ENCODE results near the gene BICDL1.
"Not testable (repeated sequence)": the region's sequence is repeated elsewhere in the genome, so short reads cannot be mapped to it uniquely, and the experiment has no call there.

BICDL1 gene

DNA sequence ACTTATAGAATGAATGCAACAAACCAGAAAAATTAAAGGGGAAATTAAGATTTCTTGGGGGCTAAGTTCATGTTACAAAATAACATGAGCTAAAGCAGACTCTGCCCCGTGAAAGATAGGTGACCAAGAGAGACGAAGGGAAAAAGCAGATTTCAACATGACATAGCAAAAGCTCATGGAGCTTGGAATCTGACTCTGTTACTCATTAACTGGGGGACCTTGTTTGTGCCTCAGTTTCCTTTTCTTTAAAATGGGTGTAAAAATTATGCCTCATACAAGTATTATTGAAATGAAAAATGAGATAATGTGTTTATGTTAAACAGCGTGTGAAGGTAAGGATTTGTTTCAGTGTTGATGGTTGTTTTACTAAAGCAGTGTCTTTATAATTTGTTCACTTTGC, 11.5 kb downstream of the BICDL1 start:
- no peak for DNase-seq (ENCODE audit: low spot score)

DNA sequence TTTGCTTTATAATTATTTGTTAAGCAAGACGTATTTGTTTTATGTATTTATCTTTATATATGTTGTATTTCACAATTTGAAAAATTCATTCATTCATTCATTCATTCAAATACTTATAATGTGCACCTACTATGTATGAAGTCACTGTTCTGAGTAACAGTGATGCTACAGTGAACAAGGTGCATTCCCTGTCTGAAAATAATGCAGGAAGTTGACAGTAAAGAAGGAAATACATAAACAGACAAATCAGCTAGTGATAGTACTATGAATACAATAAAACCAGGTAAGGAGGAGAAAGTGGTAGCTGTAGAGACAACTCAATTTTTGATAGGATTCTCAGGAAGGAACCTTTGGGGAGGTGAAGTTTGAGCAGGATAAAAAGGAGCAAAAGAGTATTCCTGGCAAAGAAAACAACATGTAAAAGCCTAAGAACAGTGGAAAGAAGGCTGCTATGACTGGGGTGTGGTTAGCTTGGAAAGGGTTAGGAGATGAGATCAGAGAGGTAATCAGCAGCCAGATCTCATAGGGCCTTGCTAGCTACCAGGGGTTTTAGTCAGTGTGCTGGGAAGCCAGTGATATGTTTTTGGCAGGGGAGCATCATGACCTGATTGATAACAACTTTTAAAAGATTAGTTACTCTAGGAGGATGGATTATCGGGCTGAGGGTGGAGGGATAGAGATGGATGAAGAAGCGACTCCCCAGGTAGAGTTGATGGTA, 17.4 kb downstream of the BICDL1 start:
- DNase-seq (ENCODE audit: low spot score): no peak

DNA sequence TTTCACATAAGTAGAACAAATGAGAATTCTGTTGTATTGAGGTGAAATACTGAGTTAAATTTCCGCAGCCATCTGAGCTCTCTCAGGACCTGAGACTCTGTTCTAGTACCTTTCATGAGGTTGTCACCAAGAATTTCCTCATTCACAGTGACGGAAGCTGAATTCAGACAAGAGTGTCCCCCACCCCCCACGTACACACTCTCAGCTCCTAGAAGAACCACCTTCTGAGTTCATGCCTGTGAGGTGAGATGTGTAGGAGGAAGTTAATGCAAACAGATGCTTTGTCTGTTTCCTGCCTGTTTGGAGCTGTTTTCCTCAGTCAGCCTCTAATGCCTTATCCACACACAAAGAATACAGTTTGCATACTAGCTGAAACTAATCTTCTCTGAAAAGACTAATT, 18.2 kb downstream of the BICDL1 start:
- DNase-seq (ENCODE audit: low spot score): no peak

DNA sequence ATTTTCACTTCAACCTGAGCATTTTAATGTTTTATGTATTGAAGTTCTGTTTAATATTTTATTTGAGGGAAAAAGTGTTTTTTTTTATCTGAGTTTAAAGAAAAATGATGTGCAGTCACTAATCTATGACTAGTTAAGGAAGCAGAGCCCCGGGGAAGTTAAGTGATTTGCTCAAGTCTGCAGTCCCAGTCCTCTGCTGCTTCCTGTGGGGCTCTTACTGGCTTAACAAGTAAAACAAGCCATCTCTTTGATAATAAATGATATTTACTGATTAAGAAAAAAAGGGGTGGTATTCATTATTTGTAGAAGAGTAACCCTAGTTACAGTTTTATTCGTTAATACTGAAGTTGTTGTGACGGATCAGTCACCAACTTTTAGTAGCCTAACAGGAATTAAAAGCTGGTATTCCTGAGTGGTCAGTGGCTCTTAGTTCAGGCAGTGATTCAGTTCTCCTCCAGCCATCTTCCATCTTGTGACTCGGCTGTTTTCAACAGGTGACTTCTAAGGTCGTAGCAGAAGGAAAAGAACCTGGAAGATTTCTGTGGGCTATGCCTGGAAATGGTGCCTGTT, 21.7 kb downstream of the BICDL1 start:
- no peak for DNase-seq (ENCODE audit: low spot score)

DNA sequence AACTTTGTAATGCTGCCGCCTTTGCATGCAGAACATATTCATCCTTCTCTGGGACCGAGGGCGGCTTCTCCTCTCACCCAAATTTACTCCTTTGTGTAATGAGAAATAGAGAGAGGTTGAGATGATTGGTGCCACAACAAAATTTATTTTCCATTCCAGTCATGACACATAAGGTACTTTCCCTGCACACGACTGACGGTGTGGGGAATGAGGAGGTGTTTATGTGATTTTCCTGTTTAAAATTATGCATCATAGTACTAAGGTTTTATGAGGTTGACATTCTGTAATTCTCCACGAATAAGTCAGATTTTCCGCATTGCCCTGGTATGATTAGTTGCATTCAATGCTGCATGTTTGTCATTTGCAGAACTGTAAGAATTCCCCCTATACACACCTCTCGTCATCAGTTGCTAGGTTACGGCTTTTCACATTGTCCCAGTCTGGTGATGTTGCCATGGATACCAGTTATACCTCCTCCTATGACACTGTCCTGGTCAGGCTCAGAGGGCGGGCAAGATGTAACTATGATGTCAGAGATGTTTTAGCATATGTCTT, 23.1 kb downstream of the BICDL1 start:
- DNase-seq (ENCODE audit: low spot score): no peak

DNA sequence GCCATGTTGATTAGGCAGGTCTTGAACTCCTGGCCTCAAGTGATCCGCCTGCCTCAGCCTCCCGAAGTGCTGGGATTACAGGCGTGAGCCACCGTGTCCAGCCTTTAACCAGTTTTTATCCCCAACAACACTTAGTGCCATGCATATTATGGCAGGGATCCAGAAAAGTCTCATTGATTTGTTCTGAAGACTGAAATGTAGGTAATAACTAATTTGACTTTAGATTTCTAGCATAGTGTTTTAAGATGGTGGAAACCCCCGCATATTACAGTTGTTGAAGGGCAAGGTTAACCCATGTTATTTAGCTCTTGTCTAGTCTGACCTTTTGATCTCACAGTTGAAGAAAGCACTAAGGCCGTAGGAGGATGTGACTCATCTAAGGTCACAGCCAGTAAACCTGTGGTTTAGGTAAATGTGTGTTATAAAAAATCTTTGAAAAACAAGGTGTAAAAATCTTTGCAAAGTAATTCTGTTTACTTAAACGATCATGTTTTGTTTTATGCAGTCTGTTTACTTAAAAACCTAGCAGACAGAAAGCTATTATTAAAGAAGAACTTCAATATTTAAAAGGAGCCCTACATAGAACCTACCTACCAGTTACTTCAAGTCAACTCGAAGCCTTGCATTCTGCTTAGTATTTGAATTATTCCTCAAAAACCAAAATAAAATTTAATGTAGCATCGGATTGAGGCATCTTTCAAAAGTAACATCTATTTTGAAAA, 24.8 kb downstream of the BICDL1 start:
- DNase-seq (ENCODE audit: low spot score): no peak

DNA sequence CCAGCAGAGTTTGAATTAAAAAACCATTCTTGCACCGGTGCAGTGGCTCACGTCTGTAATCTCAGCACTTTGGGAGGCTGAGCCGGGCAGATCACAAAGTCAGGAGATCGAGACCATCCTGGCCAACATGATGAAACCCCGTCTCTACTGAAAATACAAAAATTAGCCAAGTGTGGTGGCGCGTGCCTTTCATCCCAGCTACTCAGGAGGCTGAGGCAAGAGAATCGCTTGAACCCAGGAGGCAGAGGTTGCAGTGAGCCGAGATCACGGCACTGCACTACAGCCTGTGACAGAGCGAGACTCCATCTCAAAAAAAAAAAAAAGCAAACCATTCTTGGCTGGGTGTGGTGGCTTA, 25.3 kb downstream of the BICDL1 start:
- not testable (repeated sequence) for DNase-seq (ENCODE audit: low spot score)

DNA sequence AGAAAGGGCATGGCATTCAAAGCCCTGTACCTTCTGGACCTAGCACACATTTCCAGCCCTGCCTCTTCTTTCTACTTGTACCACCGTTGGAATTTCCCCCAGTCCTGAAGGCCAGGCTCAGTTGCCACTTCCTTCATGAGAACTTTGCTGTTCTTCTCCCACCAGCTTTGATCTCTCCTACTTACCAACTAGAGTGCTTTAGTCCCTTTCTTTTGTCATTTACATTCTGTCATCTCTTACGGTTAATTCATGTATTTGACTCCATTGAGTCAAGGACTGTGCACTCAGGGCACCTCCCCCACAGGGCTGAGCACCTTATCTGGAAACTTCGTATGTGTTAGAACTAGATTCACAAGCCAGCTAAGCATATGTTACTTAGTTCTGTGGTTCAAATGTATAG, 26.3 kb downstream of the BICDL1 start:
- DNase-seq (ENCODE audit: low spot score): no peak

DNA sequence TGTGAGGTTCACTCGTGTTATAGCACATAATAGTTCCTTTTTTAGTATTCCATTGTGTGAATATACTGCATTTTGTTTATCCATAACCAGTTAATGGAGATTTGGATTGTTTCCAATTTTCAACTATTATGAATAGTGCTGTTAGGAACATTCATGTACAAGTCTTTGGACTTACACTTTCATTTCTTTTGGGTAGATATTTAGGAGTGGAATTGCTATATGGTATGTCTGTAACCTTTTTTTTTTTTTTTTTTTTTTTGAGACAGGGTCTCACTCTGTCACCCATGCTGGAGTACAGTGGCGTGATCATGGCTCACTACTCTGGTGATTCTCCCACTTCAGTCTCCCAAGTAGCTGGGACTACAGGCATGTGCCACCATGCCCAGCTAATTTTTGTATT, 27.2 kb downstream of the BICDL1 start:
- not testable (repeated sequence) for DNase-seq (ENCODE audit: low spot score)

DNA sequence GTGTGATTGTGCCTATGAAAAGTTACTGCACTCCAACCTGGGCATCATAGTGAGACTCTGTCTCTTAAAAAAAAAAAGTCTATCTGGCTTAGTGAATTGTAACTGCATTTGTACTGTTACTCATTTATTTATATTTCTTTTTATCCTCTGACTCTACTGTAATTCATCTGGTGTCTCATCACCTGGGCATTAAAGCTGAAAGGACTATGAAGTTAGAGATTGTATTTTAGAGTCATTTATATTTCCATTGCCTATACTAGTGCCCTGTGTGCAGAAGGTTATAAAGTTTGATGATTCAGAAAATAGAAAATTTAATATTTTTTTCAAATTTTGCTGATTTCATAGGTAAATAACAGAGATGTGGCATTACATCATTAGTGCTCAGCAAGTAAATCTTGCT, 30.2 kb downstream of the BICDL1 start:
- no peak for DNase-seq (ENCODE audit: low spot score)

DNA sequence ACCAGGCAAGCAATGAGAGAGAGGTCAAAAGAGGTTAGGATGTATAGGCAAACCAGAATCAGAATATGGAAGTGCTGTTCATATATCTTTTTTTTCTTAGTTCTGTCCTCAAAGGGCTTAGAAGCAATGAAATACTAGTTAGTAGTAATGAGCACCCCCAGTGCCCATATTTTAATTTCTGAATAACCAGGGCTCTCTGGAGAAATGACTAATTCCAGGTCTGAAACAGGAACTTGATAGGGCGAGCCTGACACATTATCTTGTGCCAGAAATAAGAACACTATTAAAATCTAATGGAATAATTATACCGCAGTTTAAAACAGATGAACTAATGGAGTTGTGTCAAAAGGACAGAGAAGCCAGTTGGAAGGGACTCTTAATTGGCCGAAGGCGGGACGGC, 30.9 kb downstream of the BICDL1 start:
- no peak for DNase-seq (ENCODE audit: low spot score)

DNA sequence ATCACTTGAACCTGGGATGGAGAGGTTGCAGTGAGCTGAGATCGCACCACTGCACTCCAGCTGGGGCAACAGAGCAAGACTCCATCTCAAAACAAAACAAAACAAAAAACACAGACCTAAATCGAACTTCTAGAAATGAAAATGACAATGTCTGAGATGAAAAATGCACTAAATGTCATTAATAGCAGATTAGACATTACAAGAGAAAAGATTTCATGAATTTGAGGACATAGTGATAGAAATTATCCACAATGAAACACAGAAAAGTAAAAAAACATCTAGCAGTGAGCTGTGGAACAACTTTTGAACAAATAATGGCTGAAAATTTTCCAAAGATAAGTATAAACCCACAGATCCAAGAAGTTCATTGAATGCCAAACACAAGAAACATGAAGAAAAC, 35.2 kb downstream of the BICDL1 start:
- DNase-seq (ENCODE audit: low spot score): no peak

DNA sequence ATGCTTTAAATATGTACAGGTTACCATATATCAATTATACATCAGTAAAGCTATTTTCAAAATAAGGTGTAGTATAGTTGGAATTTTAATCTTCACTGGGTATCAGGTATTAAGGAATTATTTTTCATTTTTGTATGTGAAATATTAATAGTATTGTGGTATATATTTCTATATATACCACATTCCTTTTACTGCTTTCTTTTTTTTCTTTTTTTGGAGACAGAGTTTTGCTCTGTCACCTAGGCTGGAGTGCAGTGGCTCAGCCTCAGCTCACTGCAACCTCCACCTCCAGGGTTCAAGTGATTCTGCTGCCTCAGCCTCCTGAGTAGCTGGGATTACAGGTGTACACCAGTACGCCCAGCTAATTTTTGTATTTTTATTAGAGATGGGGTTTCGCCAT, 36.6 kb downstream of the BICDL1 start:
- DNase-seq (ENCODE audit: low spot score): no peak

DNA sequence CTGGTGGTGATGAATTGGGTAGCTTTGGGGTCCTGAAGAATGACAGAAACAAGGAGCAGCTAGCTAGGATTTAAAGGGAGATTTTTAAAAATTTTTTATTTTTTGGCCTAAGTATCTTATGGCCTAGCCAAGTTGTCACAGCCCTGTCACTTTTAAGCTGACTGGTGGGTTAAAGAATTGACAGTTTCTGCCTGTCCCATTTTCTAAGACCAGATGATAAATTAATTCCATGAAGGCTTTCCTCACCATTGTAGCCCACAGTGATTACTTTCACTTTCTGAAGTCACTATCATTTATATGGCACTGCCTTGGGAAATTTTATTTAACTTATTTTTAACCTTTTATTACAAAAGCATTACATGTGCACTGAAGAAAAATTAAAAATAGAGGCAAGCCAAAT, 43.2 kb downstream of the BICDL1 start:
- no peak for DNase-seq (ENCODE audit: low spot score)

DNA sequence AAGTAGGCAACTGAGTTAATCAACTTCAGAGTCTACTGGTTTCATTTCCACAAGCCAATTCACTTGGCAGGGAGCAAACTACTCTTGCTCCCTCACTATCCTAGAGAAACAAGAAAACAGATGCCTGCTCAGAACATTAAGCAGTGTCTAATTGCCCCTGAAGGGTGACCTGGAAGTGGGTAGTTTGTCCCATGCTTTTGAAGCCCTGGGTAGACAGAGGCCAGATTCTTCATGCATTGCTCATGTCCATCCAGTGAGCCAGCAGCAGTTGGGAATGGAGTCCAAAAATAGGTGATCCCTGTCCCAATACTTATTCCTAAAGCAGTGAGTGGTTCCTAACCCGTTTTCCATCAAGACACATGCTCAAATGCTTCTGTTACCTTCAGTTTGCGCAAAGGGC, 48.8 kb downstream of the BICDL1 start:
- no peak for DNase-seq (ENCODE audit: low spot score)

DNA sequence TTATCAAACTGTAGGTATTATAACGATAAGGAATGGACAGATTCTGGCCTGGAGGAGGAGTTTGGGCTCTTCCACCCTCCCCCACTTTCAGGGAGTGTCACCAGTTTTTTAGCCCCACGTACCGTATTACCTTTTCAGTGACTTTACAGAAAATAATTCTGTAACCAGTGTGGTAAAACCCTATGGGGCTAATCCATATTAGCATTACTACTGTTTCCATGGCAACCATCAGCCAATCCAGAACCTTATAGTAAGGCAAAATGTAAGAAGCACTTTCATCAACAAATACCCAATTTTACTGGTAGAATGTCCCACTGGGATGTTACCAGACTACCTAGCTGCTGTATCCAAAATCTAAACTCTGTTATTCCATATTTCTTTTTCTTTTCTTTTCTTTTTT, 50.7 kb downstream of the BICDL1 start:
- DNase-seq (ENCODE audit: low spot score): no peak

DNA sequence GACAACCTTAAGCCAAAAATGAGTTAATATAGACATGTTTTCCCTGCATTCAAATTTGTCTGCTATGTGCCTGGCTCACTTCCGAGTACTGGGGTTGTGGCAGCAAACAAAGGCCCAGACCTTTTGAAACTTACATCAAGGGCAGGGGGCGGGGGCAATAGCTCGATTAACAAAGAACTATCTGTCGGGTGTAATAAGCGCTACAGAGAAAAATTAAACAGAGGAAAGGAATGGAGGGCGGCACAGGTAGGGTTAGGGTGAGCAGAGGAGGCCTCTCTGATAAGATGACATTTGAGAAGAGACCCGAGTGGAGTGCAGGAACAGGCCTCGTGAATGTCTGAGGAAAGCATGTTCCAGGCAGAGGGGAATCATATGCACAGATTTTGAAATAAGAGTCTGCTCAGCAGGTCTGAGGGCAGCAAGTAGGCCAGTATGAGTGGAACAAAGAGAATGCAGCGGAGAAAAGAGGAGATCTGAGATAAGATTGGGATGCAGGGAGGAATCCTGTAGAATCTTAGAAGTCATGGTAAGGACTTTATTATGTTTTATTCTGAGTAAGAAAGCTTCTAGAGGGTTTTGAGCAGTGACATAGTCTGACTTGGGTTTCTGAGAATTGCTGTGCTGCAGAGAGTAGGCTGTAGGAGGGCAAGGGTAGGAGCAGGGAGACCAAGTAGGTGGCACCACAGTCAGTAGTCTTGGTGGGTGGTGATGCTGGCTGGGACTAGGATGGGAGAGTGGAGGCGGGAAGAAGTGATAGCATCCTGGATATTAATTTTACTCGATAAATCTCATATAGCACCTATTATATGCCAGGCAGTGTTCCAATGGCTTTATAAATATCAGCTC, 52.6 kb downstream of the BICDL1 start:
- DNase-seq (ENCODE audit: low spot score): no peak

DNA sequence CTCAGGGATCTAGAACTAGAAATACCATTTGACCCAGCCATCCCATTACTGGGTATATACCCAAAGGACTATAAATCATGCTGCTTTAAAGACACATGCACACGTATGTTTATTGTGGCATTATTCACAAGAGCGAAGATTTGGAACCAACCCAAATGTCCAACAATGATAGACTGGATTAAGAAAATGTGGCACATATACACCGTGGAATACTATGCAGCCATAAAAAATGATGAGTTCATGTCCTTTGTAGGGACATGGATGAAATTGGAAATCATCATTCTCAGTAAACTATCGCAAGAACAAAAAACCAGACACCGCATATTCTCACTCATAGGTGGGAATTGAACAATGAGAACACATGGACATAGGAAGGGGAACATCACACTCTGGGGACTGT, 56.3 kb downstream of the BICDL1 start:
- DNase-seq (ENCODE audit: low spot score): not testable (repeated sequence)

DNA sequence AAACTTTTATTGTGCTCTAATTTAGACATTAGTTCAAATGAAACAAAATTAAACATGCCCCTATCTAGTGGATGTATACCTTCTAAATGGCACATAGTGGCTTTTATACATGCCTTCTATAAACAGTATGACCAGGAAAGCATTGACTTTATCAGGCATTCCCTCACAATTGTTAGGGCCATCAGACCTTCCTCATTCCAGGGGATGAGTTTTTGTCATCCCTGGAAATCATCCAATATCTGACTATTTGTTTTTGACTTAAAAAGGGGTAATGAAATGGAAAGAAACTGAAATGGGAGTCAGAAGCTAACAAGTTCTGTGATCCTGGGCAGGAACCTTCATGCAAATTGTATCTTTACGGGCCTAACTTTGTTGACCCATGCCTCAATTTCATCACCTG, 58.0 kb downstream of the BICDL1 start:
- DNase-seq (ENCODE audit: low spot score): no peak

DNA sequence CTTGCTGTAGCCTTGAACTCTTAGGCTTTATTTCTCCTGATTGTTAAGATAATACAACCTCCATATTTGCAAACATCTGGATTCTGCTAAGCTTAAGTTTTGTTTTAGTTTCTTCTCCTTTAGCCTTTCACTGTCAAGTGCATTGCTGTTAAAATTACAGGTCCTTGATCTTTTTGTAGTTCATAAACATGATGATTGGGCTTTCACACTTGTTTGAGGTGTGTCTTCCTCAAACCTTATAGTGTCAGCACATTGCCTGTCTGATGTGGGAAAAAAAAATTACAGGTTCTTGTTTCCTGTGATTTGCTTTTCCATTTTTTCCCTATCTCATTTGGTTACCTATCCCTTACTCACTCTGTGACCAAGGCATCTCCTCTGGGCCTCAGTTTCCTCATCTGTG, 59.2 kb downstream of the BICDL1 start:
- DNase-seq (ENCODE audit: low spot score): no peak

DNA sequence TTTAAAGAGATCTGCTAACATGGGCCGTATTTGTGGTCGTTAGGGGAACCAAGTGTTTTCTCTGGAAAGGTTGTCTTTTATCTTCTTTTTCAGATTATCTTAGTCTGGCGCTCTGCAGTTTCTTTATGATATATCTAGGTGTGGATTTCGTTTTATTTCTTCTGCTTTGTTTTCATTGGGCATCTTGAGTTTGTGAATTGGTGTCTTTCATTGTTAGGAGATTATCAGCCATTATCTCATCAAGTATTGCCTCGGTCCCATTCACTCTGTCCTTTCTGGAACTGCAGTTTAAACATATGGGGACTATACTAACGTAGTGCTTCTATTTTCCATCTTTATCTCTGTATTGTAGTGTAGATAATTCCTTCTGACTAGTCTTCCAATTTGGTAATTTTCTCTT, 60.4 kb downstream of the BICDL1 start:
- no peak for DNase-seq (ENCODE audit: low spot score)

DNA sequence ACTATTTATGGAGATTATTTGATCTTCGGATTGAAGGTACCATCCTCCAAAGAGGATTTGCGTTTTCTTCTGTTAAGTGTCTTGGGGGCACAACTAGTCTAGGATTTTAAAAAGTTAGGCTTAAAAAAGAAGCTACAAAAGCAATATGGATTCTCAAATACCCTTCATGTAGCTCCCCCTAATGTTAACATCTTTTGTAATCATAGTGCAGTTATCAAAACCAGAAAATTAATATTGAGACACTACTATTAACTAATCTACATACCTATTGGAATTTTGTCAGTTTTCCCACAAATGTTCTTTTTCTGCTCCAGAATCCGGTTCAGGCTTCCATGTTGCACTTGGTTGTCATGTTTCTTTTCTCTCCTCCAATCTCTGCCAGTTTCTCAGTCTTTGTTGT, 62.5 kb downstream of the BICDL1 start:
- DNase-seq (ENCODE audit: low spot score): no peak
